Measurements from ENCODE around the gene CASP5. TPM values are rescaled to one million over a fixed set of nuclear protein-coding genes. Genes with fewer than 3 reads are reported as not detected.
"Not testable (repeated sequence)": the region's sequence is repeated elsewhere in the genome, so short reads cannot be mapped to it uniquely, and the experiment has no call there.

The CASP5 gene
- total RNA-seq = not detected in 2 replicates
- long read RNA-seq = 0 reads

- no peaks in the 10 kb centered on the region for H3K4me1 Mint-ChIP-seq (ENCODE audit: unreplicated experiment)
- no peaks in the 10 kb centered on the region for H3K9me3 Mint-ChIP-seq (ENCODE audit: unreplicated experiment)
- no peak for DNase-seq (ENCODE audit: extremely low spot score, unreplicated experiment)
- H3K27me3 Mint-ChIP-seq (ENCODE audit: unreplicated experiment) = no peaks in the 10 kb centered on the region
- H3K27ac Mint-ChIP-seq (ENCODE audit: unreplicated experiment) = no peak within 1 kb of the TSS
- no peak within 1 kb of the TSS for H3K4me3 Mint-ChIP-seq (ENCODE audit: unreplicated experiment)
- H3K36me3 Mint-ChIP-seq (ENCODE audit: unreplicated experiment) = no peaks in the 10 kb centered on the region
- TF ChIP-seq CTCF (IDR thresholded peaks at IDR 0.05) = no peak
Measured at GRCh38 chr11:105023003-105023402, at the start of gene CASP5. Gene CASP5 (minus strand): TSS chr11:105023168. CDS start chr11:105023136, 32 bp downstream.

- H3K9me3 Mint-ChIP-seq (ENCODE audit: unreplicated experiment); H3K27ac Mint-ChIP-seq (ENCODE audit: unreplicated experiment); H3K4me1 Mint-ChIP-seq (ENCODE audit: unreplicated experiment); H3K27me3 Mint-ChIP-seq (ENCODE audit: unreplicated experiment); H3K4me3 Mint-ChIP-seq (ENCODE audit: unreplicated experiment); DNase-seq (ENCODE audit: extremely low spot score, unreplicated experiment); H3K36me3 Mint-ChIP-seq (ENCODE audit: unreplicated experiment): not testable (repeated sequence)
Measured at GRCh38 chr11:105072080-105072479, 49.1 kb upstream of the CASP5 start.

- no peaks in the 10 kb centered on the region for H3K4me1 Mint-ChIP-seq (ENCODE audit: unreplicated experiment)
- H3K27ac Mint-ChIP-seq (ENCODE audit: unreplicated experiment) = no peak overlapping the region
- H3K36me3 Mint-ChIP-seq (ENCODE audit: unreplicated experiment) = no peaks in the 10 kb centered on the region
- H3K9me3 Mint-ChIP-seq (ENCODE audit: unreplicated experiment) = no peaks in the 10 kb centered on the region
- no peak for TF ChIP-seq CTCF (IDR thresholded peaks at IDR 0.05)
- DNase-seq (ENCODE audit: extremely low spot score, unreplicated experiment) = no peak
- no peak overlapping the region for H3K4me3 Mint-ChIP-seq (ENCODE audit: unreplicated experiment)
- H3K27me3 Mint-ChIP-seq (ENCODE audit: unreplicated experiment) = no peaks in the 10 kb centered on the region
Measured at GRCh38 chr11:105071089-105071732, 48.2 kb upstream of the CASP5 start.

GRCh38 chr11:105070306-105070705 is 47.3 kb upstream of the CASP5 start:
- no peak for DNase-seq (ENCODE audit: extremely low spot score, unreplicated experiment)
- Mint-ChIP-seq H3K27ac (ENCODE audit: unreplicated experiment) (no peak overlapping the region), H3K4me1 (ENCODE audit: unreplicated experiment) (no peaks in the 10 kb centered on the region), H3K27me3 (ENCODE audit: unreplicated experiment) (no peaks in the 10 kb centered on the region), H3K4me3 (ENCODE audit: unreplicated experiment) (no peak overlapping the region), H3K9me3 (ENCODE audit: unreplicated experiment) (no peaks in the 10 kb centered on the region), H3K36me3 (ENCODE audit: unreplicated experiment) (no peaks in the 10 kb centered on the region)
- no peak for TF ChIP-seq CTCF (IDR thresholded peaks at IDR 0.05)

GRCh38 chr11:105069749-105070148 is 46.8 kb upstream of the CASP5 start:
- not testable (repeated sequence) for H3K27ac Mint-ChIP-seq (ENCODE audit: unreplicated experiment); H3K4me1 Mint-ChIP-seq (ENCODE audit: unreplicated experiment); H3K4me3 Mint-ChIP-seq (ENCODE audit: unreplicated experiment); DNase-seq (ENCODE audit: extremely low spot score, unreplicated experiment); H3K36me3 Mint-ChIP-seq (ENCODE audit: unreplicated experiment); H3K9me3 Mint-ChIP-seq (ENCODE audit: unreplicated experiment); H3K27me3 Mint-ChIP-seq (ENCODE audit: unreplicated experiment)

- H3K36me3 Mint-ChIP-seq (ENCODE audit: unreplicated experiment); H3K27me3 Mint-ChIP-seq (ENCODE audit: unreplicated experiment); DNase-seq (ENCODE audit: extremely low spot score, unreplicated experiment); H3K4me1 Mint-ChIP-seq (ENCODE audit: unreplicated experiment); H3K4me3 Mint-ChIP-seq (ENCODE audit: unreplicated experiment); H3K27ac Mint-ChIP-seq (ENCODE audit: unreplicated experiment); H3K9me3 Mint-ChIP-seq (ENCODE audit: unreplicated experiment): not testable (repeated sequence)
Measured at GRCh38 chr11:105063245-105063941, 40.4 kb upstream of the CASP5 start.
